ENCODE results near the gene C6orf120. TPM values are rescaled to one million over a fixed set of nuclear protein-coding genes. Genes with fewer than 3 reads are reported as not detected.

C6orf120 gene
- total and polyA plus RNA-seq, 2 donors (not counting 3 experiments of a cell fraction or from before 2014, with no cell fraction given) = 13.8 to 30.1 TPM

DNA sequence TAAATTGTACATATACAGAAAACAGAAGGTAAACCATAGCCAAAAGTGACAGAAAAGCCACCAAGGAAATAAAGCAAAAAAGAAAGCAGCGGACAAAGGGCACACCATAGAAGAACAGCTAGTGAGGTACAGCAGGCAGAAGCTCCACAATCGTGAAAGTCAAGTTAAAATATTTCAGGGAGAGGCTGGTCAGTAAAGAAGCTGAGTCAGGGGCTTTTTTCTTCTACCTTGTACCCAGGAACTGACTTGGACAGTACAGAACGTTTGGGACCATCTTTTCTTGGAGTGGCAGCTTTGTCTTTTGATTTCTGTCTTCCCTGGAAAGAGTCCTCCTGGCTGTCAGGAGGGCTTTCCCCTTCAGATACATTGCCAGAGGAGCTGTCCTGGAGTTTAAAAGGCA, 8.1 kb downstream of the C6orf120 start:
- POLR2A ChIA-PET = no interaction called here
- BruUV-seq (replicated peaks) = no TSS peak

More for the DNA sequence above, 8.1 kb downstream of the C6orf120 start:
- Histone ChIP-seq H3K4me3 (replicated peaks in 1 of 3; ENCODE audit: insufficient read depth in 1 of 3, low read depth in 1 of 3, low read length in 3 of 3) (no peak overlapping the region), H3K9me1 (replicated peaks; ENCODE audit: control insufficient read depth, extremely low read depth, insufficient read depth, low read length) (no peaks in the 10 kb centered on the region), H3K36me3 (ENCODE audit: control insufficient read depth in 2 of 2, extremely low read depth in 1 of 2, insufficient read depth in 2 of 2, low read length in 2 of 2) (peaks cover 12 to 22% of the 10 kb centered on the region in 2 experiments), H2AFZ (ENCODE audit: low read depth, low read length) (no peak overlapping the region), H4K20me1 (replicated peaks; ENCODE audit: control insufficient read depth, extremely low read depth, insufficient read depth, low read length) (no peaks in the 10 kb centered on the region), H3K4me1 (ENCODE audit: control insufficient read depth, extremely low read depth, insufficient read depth, low read length) (peaks cover under 1% of the 10 kb centered on the region), H3K9me3 (replicated peaks; ENCODE audit: control insufficient read depth, insufficient read depth, low read length) (no peaks in the 10 kb centered on the region), H3K9ac (replicated peaks; ENCODE audit: extremely low read depth, insufficient read depth, low read length) (no peak overlapping the region), H3K27ac (ENCODE audit: insufficient read depth, low read depth, low read length) (no peak overlapping the region), H3K4me2 (ENCODE audit: insufficient read depth, low read length) (no peak overlapping the region), H3K27me3 (ENCODE audit: control insufficient read depth in 2 of 2, insufficient read depth in 2 of 2, low read length in 2 of 2) (no peaks in the 10 kb centered on the region), H3K79me2 (ENCODE audit: control insufficient read depth, insufficient read depth, low read length) (peaks cover 7% of the 10 kb centered on the region)
- dilution Hi-C loops (cut with MboI; ENCODE audit: extremely low pct_ligation_motif_present, low sequenced_read_pairs) = no loop called here
- TF ChIP-seq MYC (IDR thresholded peaks at IDR 0.05; ENCODE audit: low read depth, low read length) (no peak), POLR2AphosphoS5 (IDR thresholded peaks at IDR 0.05; ENCODE audit: insufficient read depth, low read depth, low read length) (no peak), MAX (IDR thresholded peaks at IDR 0.05; ENCODE audit: insufficient read depth, insufficient read length) (no peak), POLR2A (IDR thresholded peaks at IDR 0.05; ENCODE audit: low read depth, low read length) (no peak), EZH2 (IDR thresholded peaks at IDR 0.05; ENCODE audit: borderline replicate concordance, low read depth, low read length, severe bottlenecking) (no peak), JUN (IDR thresholded peaks at IDR 0.05; ENCODE audit: borderline replicate concordance, insufficient read depth, insufficient read length, low read depth) (no peak), GATA2 (IDR thresholded peaks at IDR 0.05; ENCODE audit: insufficient read depth, insufficient read length, low read depth, low read length) (no peak), FOS (IDR thresholded peaks at IDR 0.05; ENCODE audit: borderline replicate concordance, insufficient read depth, low read length) (no peak), CTCF (IDR thresholded peaks at IDR 0.05; ENCODE audit: extremely low read depth in 1 of 2, insufficient read depth in 1 of 2, low read depth in 1 of 2, low read length in 2 of 2) (no peak)
- CTCF ChIA-PET = interaction anchor here (1.1 to 3.6 kb wide), 5 partner anchors 9 to 122 kb away, joined by 3 to 18 read pairs (median 4); no protein-coding TSS in a partner anchor
- intact Hi-C loops (cut with micrococcal nuclease) = no loop called here
- FAIRE-seq = no peak
- DNase-seq (ENCODE audit: low read depth, low spot score) = no peak
